Measurements from ENCODE around the gene PHETA2. TPM values are rescaled to one million over a fixed set of nuclear protein-coding genes. Genes with fewer than 3 reads are reported as not detected.
"Not testable (repeated sequence)": the region's sequence is repeated elsewhere in the genome, so short reads cannot be mapped to it uniquely, and the experiment has no call there.

PHETA2 gene
- total RNA-seq, 4 donors from 2014 or later: 6.3 to 14.5 (median 9.5) TPM

DNA sequence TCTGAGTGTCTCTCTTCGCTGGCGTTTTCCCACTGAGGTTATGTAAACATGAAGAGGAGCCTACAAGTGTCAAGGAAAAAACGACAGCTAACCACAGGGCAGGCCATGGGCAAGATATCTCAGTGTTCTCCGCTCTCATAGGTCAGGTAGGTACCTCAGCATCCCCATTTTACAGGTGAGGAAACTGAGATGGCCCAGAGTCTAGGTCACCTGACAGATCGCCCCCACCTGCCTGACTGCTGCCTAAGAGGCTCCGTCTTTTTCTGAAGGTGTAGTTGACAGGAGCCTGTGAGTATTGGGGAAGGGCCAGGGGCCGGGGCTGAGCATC lies 17.4 kb downstream of the PHETA2 start:
- Histone ChIP-seq H3K36me3 (peaks cover 0 to 12% (median 2%) of the 10 kb centered on the region in 3 donors), H3K27me3 (no peaks in the 10 kb centered on the region), H3K4me1 (peaks cover 0 to 37% (median 17%) of the 10 kb centered on the region in 3 donors), H3K27ac (peak overlapping the region; percentile 95 to 98 (median 98)), H3K9me3 (no peaks in the 10 kb centered on the region), H3K4me3 (peak overlapping the region; percentile 50 to 91 (median 78))
- DNase-seq: no peak
- 18 to 34% methylated on average over 6 to 7 of the region's 7 CpGs for WGBS, 2 donors
- intact Hi-C loops (cut with DNase I): loop anchor here (5.0 kb wide), 1 partner anchor 346 kb away; no protein-coding TSS in a partner anchor
- no peak for TF ChIP-seq POLR2A (IDR thresholded peaks at IDR 0.05)
- TF ChIP-seq, protein P1, sequence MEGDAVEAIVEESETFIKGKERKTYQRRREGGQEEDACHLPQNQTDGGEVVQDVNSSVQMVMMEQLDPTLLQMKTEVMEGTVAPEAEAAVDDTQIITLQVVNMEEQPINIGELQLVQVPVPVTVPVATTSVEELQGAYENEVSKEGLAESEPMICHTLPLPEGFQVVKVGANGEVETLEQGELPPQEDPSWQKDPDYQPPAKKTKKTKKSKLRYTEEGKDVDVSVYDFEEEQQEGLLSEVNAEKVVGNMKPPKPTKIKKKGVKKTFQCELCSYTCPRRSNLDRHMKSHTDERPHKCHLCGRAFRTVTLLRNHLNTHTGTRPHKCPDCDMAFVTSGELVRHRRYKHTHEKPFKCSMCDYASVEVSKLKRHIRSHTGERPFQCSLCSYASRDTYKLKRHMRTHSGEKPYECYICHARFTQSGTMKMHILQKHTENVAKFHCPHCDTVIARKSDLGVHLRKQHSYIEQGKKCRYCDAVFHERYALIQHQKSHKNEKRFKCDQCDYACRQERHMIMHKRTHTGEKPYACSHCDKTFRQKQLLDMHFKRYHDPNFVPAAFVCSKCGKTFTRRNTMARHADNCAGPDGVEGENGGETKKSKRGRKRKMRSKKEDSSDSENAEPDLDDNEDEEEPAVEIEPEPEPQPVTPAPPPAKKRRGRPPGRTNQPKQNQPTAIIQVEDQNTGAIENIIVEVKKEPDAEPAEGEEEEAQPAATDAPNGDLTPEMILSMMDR (IDR thresholded peaks at IDR 0.05): no peak

DNA sequence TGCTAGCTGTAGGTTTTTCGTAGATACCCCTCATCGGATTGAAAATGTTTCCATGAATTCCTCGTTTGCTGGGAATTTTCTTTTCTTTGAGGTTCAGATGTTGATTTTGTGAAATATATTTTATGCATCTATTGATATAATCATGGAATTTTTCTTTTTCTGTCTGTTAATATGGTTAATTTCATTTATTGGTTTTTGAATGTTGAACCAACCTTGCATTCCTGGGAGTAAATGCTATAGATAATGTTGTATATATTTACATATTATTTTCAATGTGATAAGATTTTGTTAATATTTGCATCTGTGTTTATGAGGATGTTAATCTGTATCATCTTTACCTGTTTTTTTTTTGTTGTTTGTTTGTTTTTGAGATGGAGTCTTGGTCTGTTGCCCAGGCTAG lies 27.2 kb downstream of the PHETA2 start:
- H3K27ac ChIP-seq: no peak overlapping the region
- DNase-seq: no peak
- no peak for TF ChIP-seq POLR2A (IDR thresholded peaks at IDR 0.05)
- TF ChIP-seq, protein P1 (IDR thresholded peaks at IDR 0.05): no peak
- no peaks in the 10 kb centered on the region for H3K4me1 ChIP-seq
- H3K4me3 ChIP-seq: no peak overlapping the region
- intact Hi-C loops (cut with DNase I): no loop called here
- H3K36me3 ChIP-seq: peaks cover 0 to 14% (median 0%) of the 10 kb centered on the region in 3 donors
- WGBS, 2 donors: 94 to 96% methylated on average over 3 of the region's 3 CpGs
- H3K9me3 ChIP-seq: peaks cover 0 to 56% (median 40%) of the 10 kb centered on the region in 3 donors
- no peaks in the 10 kb centered on the region for H3K27me3 ChIP-seq

DNA sequence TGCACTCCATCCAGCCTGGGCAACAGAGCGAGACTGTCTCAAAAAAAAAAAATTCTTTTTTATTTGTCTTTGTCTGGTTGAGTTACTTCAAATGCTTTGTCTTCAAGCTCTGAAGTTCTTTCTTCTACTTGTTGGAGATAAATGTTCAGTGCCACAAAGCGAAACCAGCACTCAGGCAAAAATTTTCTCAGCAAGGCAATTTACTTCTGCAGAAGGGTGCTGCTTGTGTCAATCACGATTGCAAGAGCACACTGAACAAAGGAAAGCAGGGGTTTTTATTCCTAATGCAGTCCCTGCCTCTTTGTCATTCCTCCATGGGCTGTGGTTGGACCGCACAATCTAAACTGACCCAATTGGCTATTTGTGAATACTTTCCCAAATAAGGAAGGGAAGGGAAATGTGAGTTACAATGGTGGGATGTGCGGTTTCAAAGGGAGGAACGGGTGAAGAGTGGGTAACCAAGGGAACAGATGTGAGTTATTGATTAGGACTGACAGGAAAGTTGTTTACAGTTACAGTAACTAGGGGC lies 30.3 kb downstream of the PHETA2 start:
- H3K4me3 ChIP-seq; H3K4me1 ChIP-seq; intact Hi-C loops (cut with DNase I); H3K27me3 ChIP-seq; H3K27ac ChIP-seq; DNase-seq: not testable (repeated sequence)
- Histone ChIP-seq H3K36me3 (peaks cover 0 to 10% (median 0%) of the 10 kb centered on the region in 3 donors), H3K9me3 (peaks cover 0 to 56% (median 36%) of the 10 kb centered on the region in 3 donors)
- 94% methylated on average over 6 of the region's 6 CpGs for WGBS, 2 donors

DNA sequence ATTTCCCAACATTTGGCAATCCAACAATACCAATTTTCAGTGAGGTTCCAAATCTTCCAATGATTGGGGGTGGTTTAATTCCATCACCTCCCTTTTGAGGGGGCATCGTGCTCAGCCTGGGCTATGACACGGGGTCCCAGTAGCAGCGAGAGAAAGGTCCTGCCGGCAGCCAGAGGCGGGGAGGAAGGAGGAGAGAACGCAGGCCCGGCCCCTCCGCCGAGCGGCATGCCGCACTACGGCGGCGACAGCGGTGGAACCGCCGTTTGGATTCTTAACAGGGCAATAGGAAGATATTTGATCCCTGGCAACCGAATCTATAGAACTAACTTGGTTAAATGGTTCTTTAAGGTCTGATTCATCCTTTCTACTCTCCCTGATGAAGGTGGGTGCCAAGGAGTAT lies 34.8 kb downstream of the PHETA2 start:
- intact Hi-C loops (cut with DNase I): no loop called here
- H3K27ac ChIP-seq: no peak overlapping the region
- TF ChIP-seq POLR2A (IDR thresholded peaks at IDR 0.05): no peak
- TF ChIP-seq, protein P1 (IDR thresholded peaks at IDR 0.05): no peak
- peaks cover 0 to 3% (median 0%) of the 10 kb centered on the region in 3 donors for H3K36me3 ChIP-seq
- no peaks in the 10 kb centered on the region for H3K27me3 ChIP-seq
- no peaks in the 10 kb centered on the region for H3K4me1 ChIP-seq
- peaks cover 0 to 22% (median 12%) of the 10 kb centered on the region in 3 donors for H3K9me3 ChIP-seq
- H3K4me3 ChIP-seq: no peak overlapping the region
- WGBS, 2 donors: 74 to 87% methylated on average over 18 of the region's 18 CpGs
- DNase-seq: no peak

DNA sequence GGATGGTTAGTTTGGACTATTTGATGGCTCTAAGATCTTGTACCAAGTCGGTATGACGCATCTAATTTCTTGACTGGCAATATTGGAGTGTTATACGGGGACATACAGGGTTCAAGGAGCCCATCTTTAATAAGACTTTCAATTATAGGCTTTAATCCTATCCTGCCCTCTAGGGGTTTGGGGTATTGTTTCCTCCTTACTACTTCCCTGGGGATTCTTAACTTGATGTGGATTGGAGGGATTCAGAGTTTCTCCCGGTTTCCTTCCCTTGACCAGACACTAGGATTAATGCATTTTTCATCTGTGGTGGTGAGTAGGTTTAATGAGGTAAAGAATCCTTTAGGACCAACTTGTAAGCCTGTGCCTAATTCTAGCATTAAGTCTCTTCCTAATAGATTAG lies 37.8 kb downstream of the PHETA2 start:
- Histone ChIP-seq H3K4me3 (no peak overlapping the region), H3K4me1 (no peaks in the 10 kb centered on the region), H3K36me3 (peaks cover 0 to 10% (median 0%) of the 10 kb centered on the region in 3 donors), H3K27me3 (no peaks in the 10 kb centered on the region), H3K9me3 (peaks cover 9 to 28% (median 22%) of the 10 kb centered on the region in 3 donors), H3K27ac (no peak overlapping the region)
- WGBS, 2 donors: 74 to 82% methylated on average over 4 of the region's 4 CpGs
- intact Hi-C loops (cut with DNase I): no loop called here
- TF ChIP-seq, protein P1 (IDR thresholded peaks at IDR 0.05): no peak
- no peak for TF ChIP-seq POLR2A (IDR thresholded peaks at IDR 0.05)
- DNase-seq: no peak

DNA sequence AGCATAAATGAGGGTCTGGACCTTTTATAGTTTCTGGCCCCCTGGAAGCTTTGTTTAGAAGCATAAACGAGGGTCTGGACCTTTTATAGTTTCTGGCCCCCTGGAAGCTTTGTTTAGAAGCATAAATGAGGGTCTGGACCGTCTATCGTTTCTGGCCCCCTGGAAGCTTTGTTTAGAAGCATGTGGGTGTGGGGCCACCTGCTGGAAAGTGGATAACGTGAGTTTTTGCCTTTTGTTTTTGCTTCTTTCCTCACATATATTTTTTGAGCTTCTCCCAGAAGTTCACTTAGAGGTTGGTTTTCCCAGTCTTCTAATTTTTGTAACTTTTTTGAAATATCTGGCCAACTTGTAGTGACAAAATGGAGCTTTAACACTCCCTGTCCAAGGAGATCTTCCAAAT lies 38.7 kb downstream of the PHETA2 start:
- 27 to 40% methylated on average over 3 of the region's 4 CpGs for WGBS, 2 donors
- H3K4me1 ChIP-seq; H3K27me3 ChIP-seq; DNase-seq; H3K27ac ChIP-seq; H3K4me3 ChIP-seq; intact Hi-C loops (cut with DNase I): not testable (repeated sequence)
- H3K9me3 ChIP-seq: peaks cover 9 to 28% (median 22%) of the 10 kb centered on the region in 3 donors
- H3K36me3 ChIP-seq: peaks cover 0 to 10% (median 0%) of the 10 kb centered on the region in 3 donors

Measured in esophagus squamous epithelium (tissue), 5 donors.